HepG2 (cell line): ENCODE measurements around the gene TSEN54.

Source experiments
- CHD2 ChIP-seq: IDR thresholded peaks from 2 replicates; pipeline ENCODE4 v1.6.1; 2011; ENCODE audit warnings: low read depth, low read length, improper control_type of control experiment
- EHMT2 ChIP-seq: fragments of 200-600 bp; sonication (generic); IDR thresholded peaks from 2 replicates; pipeline ENCODE4 v1.7.0; 2017; ENCODE audit warnings: antibody characterized with exemption, low read depth, low read length, borderline replicate concordance
- GATAD2A ChIP-seq: IDR thresholded peaks from 2 replicates; pipeline ENCODE4 v1.6.1; 2016
- HNF4A ChIP-seq: sonication (generic); formaldehyde crosslinking; IDR thresholded peaks from 2 replicates; pipeline ENCODE4 v1.4.0; 2020; ENCODE audit warnings: missing genetic modification reagents
- NR2C2 ChIP-seq: sonication (generic); formaldehyde crosslinking; IDR thresholded peaks from 2 replicates; pipeline ENCODE4 v1.4.0; 2020; ENCODE audit warnings: missing genetic modification reagents, mild to moderate bottlenecking, moderate library complexity, borderline replicate concordance
- POLR2A ChIP-seq, 2 experiments: IDR thresholded peaks; 2 replicates each; pipeline ENCODE4 v1.6.1; 2011; ENCODE audit warnings: low read depth in 2 of 2, low read length in 2 of 2, mild to moderate bottlenecking in 1 of 2, moderate library complexity in 1 of 2; ENCODE audit not compliant: insufficient read depth in 1 of 2
- ZKSCAN5 ChIP-seq: sonication (generic); formaldehyde crosslinking; IDR thresholded peaks from 2 replicates; pipeline ENCODE4 v1.5.1; 2020; ENCODE audit warnings: mild to moderate bottlenecking, missing genetic modification reagents
- ZNF224 ChIP-seq: sonication (generic); formaldehyde crosslinking; IDR thresholded peaks from 2 replicates; pipeline ENCODE4 v1.5.0; 2020; ENCODE audit warnings: mild to moderate bottlenecking, missing genetic modification reagents
- ZNF292 ChIP-seq: sonication (generic); formaldehyde crosslinking; IDR thresholded peaks from 2 replicates; pipeline ENCODE4 v1.8.1; 2022; ENCODE audit warnings: mild to moderate bottlenecking, low read depth, missing genetic modification reagents, borderline replicate concordance
- ZNF556 ChIP-seq: sonication (generic); formaldehyde crosslinking; IDR thresholded peaks from 2 replicates; pipeline ENCODE4 v1.4.0; 2020; ENCODE audit warnings: mild to moderate bottlenecking, missing genetic modification reagents, borderline replicate concordance
- ZNF878 ChIP-seq: sonication (generic); formaldehyde crosslinking; IDR thresholded peaks from 2 replicates; pipeline ENCODE4 v1.8.1; 2023; ENCODE audit warnings: mild to moderate bottlenecking, missing genetic modification reagents, moderate library complexity

DNA sequence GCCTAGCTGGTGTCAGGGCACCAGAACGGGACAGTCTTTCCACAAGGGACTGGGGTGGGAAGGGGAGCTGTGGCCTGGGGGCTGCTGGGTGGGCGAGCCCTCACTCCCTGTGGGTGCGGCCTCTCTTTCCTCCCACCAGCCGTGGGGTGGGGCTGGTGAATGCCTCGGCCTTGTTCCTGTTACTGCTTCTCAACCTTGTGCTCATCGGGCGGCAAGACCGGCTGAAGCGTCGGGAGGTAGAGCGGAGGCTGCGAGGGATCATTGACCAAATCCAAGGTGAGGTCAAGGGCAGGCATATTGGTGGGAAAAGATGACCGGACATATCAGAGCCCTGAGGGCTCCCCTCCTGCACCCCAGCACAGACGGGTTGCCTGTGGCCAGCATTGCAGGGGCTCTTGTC is 30.2 kb upstream of the TSEN54 start:
- no peak for TF ChIP-seq ZNF292 (CRISPR knock-in tag)
- no peak for TF ChIP-seq ZNF556 (CRISPR knock-in tag)
- TF ChIP-seq GATAD2A (CRISPR knock-in tag), result no peak
- TF ChIP-seq POLR2A (IDR thresholded peaks at IDR 0.05; ENCODE audit: insufficient read depth in 1 of 2, low read depth in 2 of 2, low read length in 2 of 2), result no peak
- TF ChIP-seq NR2C2 (CRISPR knock-in tag), result no peak
- no peak for TF ChIP-seq HNF4A (CRISPR knock-in tag)
- no peak for TF ChIP-seq ZNF224 (CRISPR knock-in tag)
- TF ChIP-seq ZKSCAN5 (CRISPR knock-in tag), result no peak
- no peak for TF ChIP-seq CHD2
- no peak for TF ChIP-seq ZNF878 (CRISPR knock-in tag)
- no peak for TF ChIP-seq EHMT2
